Activated gamma-delta T cell (primary cell): ENCODE measurements around the gene POLR2L.

Experiments used
- DNase-seq: peaks from one replicate; lab custom pipeline; 2025; lab: John Stamatoyannopoulos, UW

Gene POLR2L

GRCh38 chr11:838441-839279 is 3.7 kb downstream of the POLR2L start:
- DNase-seq: no peak

- no peak for DNase-seq
These were observed 4.4 kb downstream of the POLR2L start for GRCh38 chr11:837990-838307.

- DNase-seq: no peak
These were observed 4.9 kb downstream of the POLR2L start for GRCh38 chr11:837189-837989.

GRCh38 chr11:836700-837099 is 5.6 kb downstream of the POLR2L start:
- no peak for DNase-seq

- DNase-seq: no peak
These were observed 6.1 kb downstream of the POLR2L start for GRCh38 chr11:836274-836673.

- no peak for DNase-seq
These were observed 7.7 kb downstream of the POLR2L start for GRCh38 chr11:834371-835316.

- no peak for DNase-seq
These were observed 8.4 kb downstream of the POLR2L start for GRCh38 chr11:833849-834311.

- peak; percentile 39 for DNase-seq
These were observed 9.1 kb downstream of the POLR2L start for GRCh38 chr11:833114-833791.

GRCh38 chr11:832529-833113 is 9.7 kb downstream of the POLR2L start, which contains the start of gene CD151:
Gene CD151 (plus strand): TSS chr11:832952. CDS start chr11:836070, 3,118 bp downstream.
- DNase-seq: no peak

- DNase-seq: no peak
These were observed 10.3 kb downstream of the POLR2L start for GRCh38 chr11:831961-832528.

- DNase-seq: no peak
These were observed 11.0 kb downstream of the POLR2L start for GRCh38 chr11:831118-831864.

GRCh38 chr11:830295-831117 is 11.8 kb downstream of the POLR2L start:
- DNase-seq: peak; percentile 45

- no peak for DNase-seq
These were observed 12.5 kb downstream of the POLR2L start for GRCh38 chr11:829847-830294.

- DNase-seq: no peak
These were observed 13.0 kb downstream of the POLR2L start for GRCh38 chr11:829176-829846.

- no peak for DNase-seq
These were observed 13.7 kb downstream of the POLR2L start for GRCh38 chr11:828506-829175.

- no peak for DNase-seq
These were observed 14.5 kb downstream of the POLR2L start, which contains the start of gene CRACR2B for GRCh38 chr11:827897-828192. Gene CRACR2B (plus strand): TSS chr11:827919. CDS start chr11:828608, 689 bp downstream.

- DNase-seq: no peak
These were observed 15.0 kb downstream of the POLR2L start for GRCh38 chr11:827146-827896.
